HG03135 (cell line): ENCODE measurements around the gene KLRD1.
"Not testable (repeated sequence)": the region's sequence is repeated elsewhere in the genome, so short reads cannot be mapped to it uniquely, and the experiment has no call there.

ENCODE experiments used
- ATAC-seq: cut with Tn5 transposase; IDR thresholded peaks from one replicate; pipeline ENCODE4 v1.9.1; 2021; ENCODE audit warnings: mild to moderate bottlenecking, moderate library complexity; ENCODE audit not compliant: unreplicated experiment

KLRD1 gene

GRCh38 chr12:10368206-10369171 lies 60.8 kb downstream of the KLRD1 start:
- ATAC-seq = no peak

DNA sequence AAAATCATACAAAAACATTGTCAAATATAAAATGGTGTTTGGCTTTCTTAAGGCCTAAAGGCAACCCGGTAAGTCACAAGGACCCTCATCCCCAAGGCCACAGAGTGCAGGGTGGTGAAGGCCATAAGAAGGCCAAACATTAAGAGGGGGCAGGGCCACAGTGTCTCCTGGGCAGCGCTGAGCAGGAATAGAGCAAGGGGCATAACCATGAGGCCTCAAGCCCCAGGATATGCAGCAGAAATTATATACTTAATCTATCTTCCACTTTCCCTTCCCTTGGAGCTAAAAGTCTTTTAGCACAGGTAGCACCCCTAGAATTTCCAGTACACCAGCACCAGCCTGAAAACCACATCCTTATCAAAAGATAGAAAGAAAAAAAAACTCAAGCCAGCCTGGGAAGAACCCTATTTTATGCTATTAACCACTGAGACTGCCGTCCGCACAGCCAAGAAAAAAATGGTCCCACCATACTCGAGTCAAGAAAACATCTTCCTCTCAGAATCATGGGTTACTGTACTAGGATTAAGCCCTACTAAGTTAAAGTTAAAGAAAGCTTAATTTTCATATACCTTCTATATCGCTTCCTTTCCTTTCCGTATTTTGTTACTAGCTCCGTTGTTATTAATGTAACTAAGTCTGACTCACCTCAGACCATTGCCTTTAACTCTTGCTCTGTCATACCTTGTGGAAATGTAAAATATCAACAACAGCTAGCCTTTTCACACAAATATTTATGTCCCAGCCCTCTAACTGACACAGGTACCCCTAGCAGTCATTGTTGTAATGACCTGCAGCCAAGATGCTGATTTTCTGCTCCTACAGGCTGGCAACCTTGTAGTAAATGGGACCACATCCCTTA lies 62.1 kb downstream of the KLRD1 start:
- ATAC-seq = no peak

DNA sequence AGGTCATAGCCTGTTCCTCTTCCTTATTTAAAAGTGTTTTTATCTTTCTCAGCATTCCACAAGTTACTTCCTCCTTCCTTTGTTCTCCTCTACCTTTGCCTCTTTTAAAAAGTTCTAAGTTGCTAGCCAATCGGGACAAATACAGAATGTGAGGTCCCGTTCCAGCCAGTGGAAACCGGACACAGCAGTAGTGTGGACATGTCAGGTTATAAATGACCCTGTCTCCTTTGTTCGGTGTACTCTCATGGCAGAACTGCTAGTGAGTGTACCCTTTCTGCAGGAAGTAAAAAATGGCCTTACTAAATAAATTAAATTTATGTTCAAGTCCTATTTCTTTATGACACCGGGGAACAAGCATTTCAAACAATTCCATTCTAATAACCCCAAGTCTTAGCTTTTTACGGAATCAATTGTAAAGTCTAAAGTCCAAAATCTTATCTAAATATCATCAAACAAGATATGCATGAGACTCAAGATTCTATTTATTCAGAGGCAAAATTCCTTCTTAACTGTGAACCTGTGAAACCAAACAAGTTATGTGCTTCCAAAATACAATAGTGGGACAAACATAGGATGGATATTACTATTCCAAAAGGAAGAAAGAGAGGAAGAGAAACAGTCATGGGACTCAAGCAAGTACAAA lies 64.3 kb downstream of the KLRD1 start:
- not testable (repeated sequence) for ATAC-seq

GRCh38 chr12:10372559-10372958 lies 64.9 kb downstream of the KLRD1 start:
- no peak for ATAC-seq

GRCh38 chr12:10374624-10375018 lies 67.0 kb downstream of the KLRD1 start:
- ATAC-seq = no peak

GRCh38 chr12:10378737-10379136 lies 71.1 kb downstream of the KLRD1 start:
- not testable (repeated sequence) for ATAC-seq
